HG03066 (cell line): ENCODE measurements around the gene ESYT2.
"Not testable (repeated sequence)": the region's sequence is repeated elsewhere in the genome, so short reads cannot be mapped to it uniquely, and the experiment has no call there.

Source experiments
- ATAC-seq: cut with Tn5 transposase; IDR thresholded peaks from one replicate; pipeline ENCODE4 v1.9.1; 2021; ENCODE audit warnings: low read depth; ENCODE audit not compliant: unreplicated experiment

Gene ESYT2

GRCh38 chr7:158704524-158705233, 124.6 kb downstream of the ESYT2 start, which contains the start of gene NCAPG2:
NCAPG2 (minus strand) TSS chr7:158704804; CDS start chr7:158701899, 2,905 bp downstream.
- peak; percentile 95 for ATAC-seq

DNA sequence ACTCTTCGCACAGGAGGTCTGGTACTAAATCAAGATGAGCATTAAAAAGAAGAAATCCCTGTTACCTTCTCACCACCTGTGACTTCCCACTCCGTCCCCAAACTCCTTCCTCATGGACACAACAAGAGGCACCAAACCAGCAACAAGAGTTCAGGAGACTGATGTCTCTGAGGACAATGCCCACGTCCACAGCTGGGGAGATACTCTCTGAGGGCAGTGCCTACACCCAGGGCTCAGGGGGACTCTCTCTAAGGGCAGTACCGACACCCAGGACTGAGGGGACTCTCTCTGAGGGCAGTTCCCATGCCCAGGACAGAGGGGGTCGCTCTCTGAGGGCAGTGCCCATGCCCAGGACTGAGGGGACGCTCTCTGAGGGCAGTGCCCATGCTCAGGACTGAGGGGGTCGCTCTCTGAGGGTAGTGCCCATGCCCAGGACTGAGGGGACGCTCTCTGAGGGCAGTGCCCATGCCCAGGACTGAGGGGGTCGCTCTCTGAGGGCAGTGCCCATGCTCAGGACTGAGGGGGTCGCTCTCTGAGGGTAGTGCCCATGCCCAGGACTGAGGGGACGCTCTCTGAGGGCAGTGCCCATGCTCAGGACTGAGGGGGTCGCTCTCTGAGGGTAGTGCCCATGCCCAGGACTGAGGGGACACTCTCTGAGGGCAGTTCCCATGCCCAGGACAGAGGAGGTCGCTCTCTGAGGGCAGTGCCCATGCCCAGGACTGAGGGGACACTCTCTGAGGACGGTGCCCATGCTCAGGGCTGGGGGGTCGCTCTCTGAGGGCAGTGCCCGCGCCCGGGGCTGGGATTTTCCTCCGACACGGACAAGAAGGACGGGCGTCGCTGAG, 125.4 kb downstream of the ESYT2 start:
- not testable (repeated sequence) for ATAC-seq

DNA sequence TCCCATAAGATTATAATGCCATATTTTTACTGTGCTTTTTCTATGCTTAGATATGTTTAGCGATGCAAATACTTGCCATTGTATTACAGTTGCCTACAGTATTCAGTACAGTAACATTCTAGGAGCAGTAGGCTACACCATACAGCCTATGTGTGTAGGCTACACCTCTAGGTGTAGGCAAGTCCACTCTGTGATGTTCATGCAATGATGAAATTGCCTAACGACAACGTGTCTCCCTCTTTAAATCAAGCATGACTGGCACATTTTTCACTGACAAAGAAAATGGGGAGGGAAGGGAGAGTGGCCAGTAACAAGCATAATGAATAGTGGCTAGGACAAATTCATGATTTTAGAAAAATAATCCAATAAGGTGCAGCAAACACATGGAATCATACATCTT, 126.4 kb downstream of the ESYT2 start:
- ATAC-seq: no peak

- ATAC-seq: no peak
Observed at GRCh38 chr7:158702196-158702595, 127.1 kb downstream of the ESYT2 start.

- no peak for ATAC-seq
Observed at GRCh38 chr7:158700008-158700407, 129.3 kb downstream of the ESYT2 start.

DNA sequence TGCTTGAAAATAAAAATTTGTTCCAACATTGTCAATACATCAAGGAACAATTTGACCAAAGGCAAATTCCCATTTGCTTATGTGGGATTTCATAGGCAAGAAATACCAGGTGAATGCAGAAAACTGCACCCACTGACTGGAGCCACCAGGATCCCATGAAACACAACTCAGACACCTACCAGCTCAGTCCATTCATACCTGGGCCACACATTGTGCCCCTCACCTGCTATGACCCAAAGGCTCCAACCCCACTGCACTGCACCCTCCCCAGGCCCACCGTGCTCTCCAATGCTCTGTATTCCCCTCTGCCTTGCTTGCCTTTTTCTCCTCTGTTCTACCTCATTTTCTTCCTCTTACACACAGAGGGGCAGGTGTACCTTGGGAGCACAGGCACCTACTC, 130.0 kb downstream of the ESYT2 start:
- ATAC-seq: no peak

- no peak for ATAC-seq
Observed at GRCh38 chr7:158698657-158699195, 130.6 kb downstream of the ESYT2 start.

GRCh38 chr7:158697597-158697996, 131.7 kb downstream of the ESYT2 start:
- not testable (repeated sequence) for ATAC-seq

DNA sequence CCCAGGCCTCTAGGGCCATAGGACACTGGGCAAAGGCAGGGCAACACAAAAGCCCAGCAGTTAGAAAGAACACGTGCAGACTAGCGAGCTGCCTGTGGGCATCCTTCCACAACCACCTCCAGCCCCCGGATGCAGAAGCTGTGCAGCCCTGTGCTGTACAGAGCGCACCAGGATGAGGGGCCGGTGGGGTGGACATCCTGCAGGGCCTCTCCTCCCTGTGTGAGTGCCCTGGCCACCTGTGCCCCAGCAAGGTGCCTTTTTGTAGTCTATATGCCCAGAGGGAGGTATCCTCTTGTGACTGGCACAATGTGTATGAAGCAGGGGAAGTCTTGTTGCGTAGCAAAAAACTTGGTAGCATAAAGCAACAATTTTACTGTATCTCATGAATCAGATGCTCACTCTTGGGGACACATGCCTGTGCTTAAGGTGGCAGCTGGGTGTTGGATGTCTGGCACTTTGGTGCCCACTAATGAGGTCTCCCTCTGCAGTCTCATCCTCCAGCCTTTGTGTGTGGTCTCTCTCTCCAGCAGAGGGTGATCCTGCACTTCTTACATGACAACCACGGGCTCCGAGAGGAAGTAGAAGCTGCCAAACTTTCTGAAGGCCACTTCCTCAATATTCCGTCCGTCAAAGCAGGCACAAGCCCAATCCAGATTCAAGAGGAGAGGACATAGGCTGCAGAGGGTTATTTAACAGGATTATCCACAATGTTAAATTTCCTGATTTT, 133.4 kb downstream of the ESYT2 start:
- ATAC-seq: peak; percentile 77

- ATAC-seq: no peak
Observed at GRCh38 chr7:158695056-158695455, 134.3 kb downstream of the ESYT2 start.

GRCh38 chr7:158694650-158695049, 134.7 kb downstream of the ESYT2 start:
- ATAC-seq: no peak

DNA sequence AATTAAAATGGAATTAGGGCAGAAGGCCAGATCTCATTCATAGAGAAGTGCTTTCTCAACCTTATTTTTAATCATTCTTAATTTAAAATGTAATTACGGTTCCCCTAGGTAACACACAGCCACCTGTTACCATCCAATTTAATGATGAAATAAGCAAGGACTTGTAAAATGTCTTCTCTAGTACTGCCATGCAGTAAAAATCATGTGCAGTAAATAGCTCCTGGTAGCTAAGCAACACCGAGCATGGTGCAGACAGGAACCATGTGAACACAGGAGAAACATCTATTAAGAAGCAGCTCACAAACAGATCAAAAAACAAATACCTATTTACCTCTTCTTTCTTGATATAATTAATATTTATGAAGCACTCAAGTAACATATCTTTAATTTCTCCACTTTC, 139.8 kb downstream of the ESYT2 start:
- no peak for ATAC-seq

- no peak for ATAC-seq
Observed at GRCh38 chr7:158687406-158687805, 141.9 kb downstream of the ESYT2 start.

- ATAC-seq: no peak
Observed at GRCh38 chr7:158685693-158686092, 143.6 kb downstream of the ESYT2 start.

DNA sequence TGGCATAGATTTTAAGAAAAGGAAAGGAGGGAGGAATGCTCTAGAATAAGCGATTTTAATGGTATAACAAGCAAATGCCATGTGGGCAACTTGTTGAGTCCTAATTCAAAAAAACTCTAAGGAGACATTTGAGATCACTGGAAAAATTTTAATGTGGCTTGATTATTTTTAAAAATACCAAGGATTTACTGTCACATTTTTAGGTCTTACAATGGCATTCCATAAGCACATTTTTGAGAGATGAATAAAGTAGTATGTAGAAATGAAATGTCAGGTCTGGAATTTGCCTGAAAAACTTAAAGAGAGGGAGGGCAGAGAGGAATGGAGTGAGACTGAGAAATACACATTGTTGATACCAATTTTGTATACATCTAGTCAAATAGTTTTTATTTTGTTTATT, 145.0 kb downstream of the ESYT2 start:
- no peak for ATAC-seq

DNA sequence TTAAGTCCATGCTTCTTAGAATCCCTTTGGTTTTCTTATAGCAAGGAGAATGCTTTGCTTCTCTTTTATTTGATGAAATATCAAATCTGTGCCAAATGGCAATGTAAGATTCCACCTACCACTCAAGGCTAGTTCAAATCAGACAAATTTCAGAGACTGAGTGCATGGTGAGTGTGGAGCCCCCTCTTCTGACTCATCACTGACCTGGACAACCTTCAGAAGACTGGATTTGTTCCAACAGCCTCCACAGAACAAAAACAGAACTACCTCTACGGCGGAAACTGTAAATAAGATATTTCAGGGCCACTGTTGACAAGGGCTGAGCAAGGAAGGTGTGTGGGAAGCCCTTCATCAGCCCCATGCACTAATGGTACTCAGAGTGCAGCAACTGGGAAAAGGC, 145.8 kb downstream of the ESYT2 start:
- no peak for ATAC-seq

GRCh38 chr7:158682456-158682855, 146.9 kb downstream of the ESYT2 start:
- ATAC-seq: no peak
